Testis (tissue), 2 donors: ENCODE data around the gene POLR3GL.
"Not testable (repeated sequence)": the region's sequence is repeated elsewhere in the genome, so short reads cannot be mapped to it uniquely, and the experiment has no call there.

Source experiments
- POLR2A ChIP-seq: fragments of 450-650 bp; IDR thresholded peaks from one replicate; pipeline ENCODE4 v1.6.1; 2017; ENCODE audit warnings: antibody characterized with exemption, mild to moderate bottlenecking, moderate library complexity
- TF ChIP-seq, protein P1 (sequence below), 3 experiments: fragments of 450-650 bp in 2 of 3; fragments of 200-600 bp in 1 of 3; sonication (generic) in 1 of 3; IDR thresholded peaks; one replicate each; pipeline ENCODE4 v1.5.1; 2016 to 2019; ENCODE audit warnings: antibody characterized with exemption in 3 of 3, mild to moderate bottlenecking in 2 of 3, moderate library complexity in 1 of 3

DNA sequence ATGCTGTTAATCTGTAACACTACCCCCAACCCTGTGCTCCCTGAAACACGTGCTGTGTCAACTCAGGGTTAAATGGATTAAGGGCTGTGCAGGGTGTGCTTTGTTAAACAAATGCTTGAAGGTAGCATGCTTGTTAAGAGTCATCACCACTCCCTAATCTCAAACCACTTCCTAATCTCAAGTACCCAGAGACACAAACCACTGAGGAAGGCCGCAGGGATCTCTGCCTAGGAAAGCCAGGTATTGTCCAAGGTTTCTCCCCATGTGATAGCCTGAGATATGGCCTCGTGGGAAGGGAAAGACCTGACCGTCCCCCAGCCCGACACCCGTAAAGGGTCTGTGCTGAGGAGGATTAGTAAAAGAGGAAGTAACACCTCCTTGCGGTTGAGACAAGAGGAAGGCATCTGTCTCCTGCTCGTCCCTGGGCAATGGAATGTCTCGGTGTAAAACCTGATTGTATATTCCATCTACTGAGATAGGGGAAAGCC, 31.9 kb upstream of the POLR3GL start:
- TF ChIP-seq, protein P1, sequence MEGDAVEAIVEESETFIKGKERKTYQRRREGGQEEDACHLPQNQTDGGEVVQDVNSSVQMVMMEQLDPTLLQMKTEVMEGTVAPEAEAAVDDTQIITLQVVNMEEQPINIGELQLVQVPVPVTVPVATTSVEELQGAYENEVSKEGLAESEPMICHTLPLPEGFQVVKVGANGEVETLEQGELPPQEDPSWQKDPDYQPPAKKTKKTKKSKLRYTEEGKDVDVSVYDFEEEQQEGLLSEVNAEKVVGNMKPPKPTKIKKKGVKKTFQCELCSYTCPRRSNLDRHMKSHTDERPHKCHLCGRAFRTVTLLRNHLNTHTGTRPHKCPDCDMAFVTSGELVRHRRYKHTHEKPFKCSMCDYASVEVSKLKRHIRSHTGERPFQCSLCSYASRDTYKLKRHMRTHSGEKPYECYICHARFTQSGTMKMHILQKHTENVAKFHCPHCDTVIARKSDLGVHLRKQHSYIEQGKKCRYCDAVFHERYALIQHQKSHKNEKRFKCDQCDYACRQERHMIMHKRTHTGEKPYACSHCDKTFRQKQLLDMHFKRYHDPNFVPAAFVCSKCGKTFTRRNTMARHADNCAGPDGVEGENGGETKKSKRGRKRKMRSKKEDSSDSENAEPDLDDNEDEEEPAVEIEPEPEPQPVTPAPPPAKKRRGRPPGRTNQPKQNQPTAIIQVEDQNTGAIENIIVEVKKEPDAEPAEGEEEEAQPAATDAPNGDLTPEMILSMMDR (IDR thresholded peaks at IDR 0.05) = not testable (repeated sequence)
- TF ChIP-seq POLR2A = not testable (repeated sequence)
